ENCODE results near the gene COBL.

- TF ChIP-seq CTCF (conservative IDR thresholded peaks at IDR 0.05) (no peak), EZH2 (IDR thresholded peaks at IDR 0.05; ENCODE audit: low read depth) (no peak)
Measured at GRCh38 chr7:51325908-51326307, 9.3 kb upstream of the COBL start.
